Mesothelial cell of epicardium (in vitro differentiated cells): ENCODE measurements around the gene RALGAPB. TPM values are rescaled to one million over a fixed set of nuclear protein-coding genes. Genes with fewer than 3 reads are reported as not detected.

ENCODE experiments used
- DNase-seq, 2 experiments: peaks; one replicate each; pipeline ENCODE4 v3.0.0; 2021; ENCODE audit warnings: low spot score in 2 of 2; ENCODE audit not compliant: unreplicated experiment in 2 of 2
- H3K27ac Mint-ChIP-seq: 2 replicates; pipeline ENCODE4 v1.8.0; 2021; ENCODE audit warnings: mixed read lengths
- H3K27me3 Mint-ChIP-seq: 2 replicates; pipeline ENCODE4 v1.8.0; 2021; ENCODE audit warnings: low read depth, mixed read lengths
- H3K36me3 Mint-ChIP-seq: 2 replicates; pipeline ENCODE4 v1.8.0; 2021; ENCODE audit warnings: mixed read lengths
- H3K4me1 Mint-ChIP-seq: 2 replicates; pipeline ENCODE4 v1.8.0; 2021; ENCODE audit warnings: mixed read lengths
- H3K4me3 Mint-ChIP-seq: 2 replicates; pipeline ENCODE4 v1.8.0; 2021; ENCODE audit warnings: mild to moderate bottlenecking, moderate library complexity, mixed read lengths
- H3K9me3 Mint-ChIP-seq: 2 replicates; pipeline ENCODE4 v1.8.0; 2021; ENCODE audit warnings: mixed read lengths
- total RNA-seq: library from RNA; stranded (reverse); gene quantifications from 3 replicates; pipeline ENCODE4 v1.2.1, GENCODE V29; 2021
- TF ChIP-seq, protein P1 (sequence below): fragments of 200-600 bp; sonication (generic); IDR thresholded peaks from one replicate; pipeline ENCODE4 v1.5.0; 2021; ENCODE audit warnings: antibody characterized with exemption; ENCODE audit not compliant: unreplicated experiment

RALGAPB gene
- total RNA-seq, 1 donor from 2014 or later: 43.5 TPM

DNA sequence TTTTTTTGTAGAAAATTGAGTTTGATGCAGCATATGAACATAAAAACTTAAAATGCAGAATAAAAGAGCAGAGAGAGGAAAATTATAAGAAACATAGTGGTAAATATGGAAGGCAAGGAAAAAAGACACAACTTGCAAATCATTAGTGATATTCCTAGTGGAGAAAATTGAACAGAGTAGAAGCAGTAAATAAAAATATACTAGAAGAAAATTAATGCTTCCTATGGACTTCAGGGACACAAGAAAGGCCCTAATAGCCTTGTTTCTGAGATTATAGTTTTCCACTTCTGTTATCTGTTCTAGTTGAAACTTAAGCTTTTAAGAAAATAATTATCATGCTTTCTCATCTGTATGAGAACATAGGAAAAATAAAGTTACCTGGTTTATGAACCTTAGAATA, 82.8 kb downstream of the RALGAPB start:
- DNase-seq: no peak
- Mint-ChIP-seq H3K27me3 (no peaks in the 10 kb centered on the region), H3K4me3 (no peak overlapping the region), H3K27ac (no peak overlapping the region), H3K36me3 (peaks cover 42% of the 10 kb centered on the region), H3K9me3 (peaks cover 4% of the 10 kb centered on the region), H3K4me1 (peaks cover 19% of the 10 kb centered on the region)
- TF ChIP-seq, protein P1, sequence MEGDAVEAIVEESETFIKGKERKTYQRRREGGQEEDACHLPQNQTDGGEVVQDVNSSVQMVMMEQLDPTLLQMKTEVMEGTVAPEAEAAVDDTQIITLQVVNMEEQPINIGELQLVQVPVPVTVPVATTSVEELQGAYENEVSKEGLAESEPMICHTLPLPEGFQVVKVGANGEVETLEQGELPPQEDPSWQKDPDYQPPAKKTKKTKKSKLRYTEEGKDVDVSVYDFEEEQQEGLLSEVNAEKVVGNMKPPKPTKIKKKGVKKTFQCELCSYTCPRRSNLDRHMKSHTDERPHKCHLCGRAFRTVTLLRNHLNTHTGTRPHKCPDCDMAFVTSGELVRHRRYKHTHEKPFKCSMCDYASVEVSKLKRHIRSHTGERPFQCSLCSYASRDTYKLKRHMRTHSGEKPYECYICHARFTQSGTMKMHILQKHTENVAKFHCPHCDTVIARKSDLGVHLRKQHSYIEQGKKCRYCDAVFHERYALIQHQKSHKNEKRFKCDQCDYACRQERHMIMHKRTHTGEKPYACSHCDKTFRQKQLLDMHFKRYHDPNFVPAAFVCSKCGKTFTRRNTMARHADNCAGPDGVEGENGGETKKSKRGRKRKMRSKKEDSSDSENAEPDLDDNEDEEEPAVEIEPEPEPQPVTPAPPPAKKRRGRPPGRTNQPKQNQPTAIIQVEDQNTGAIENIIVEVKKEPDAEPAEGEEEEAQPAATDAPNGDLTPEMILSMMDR: no peak

DNA sequence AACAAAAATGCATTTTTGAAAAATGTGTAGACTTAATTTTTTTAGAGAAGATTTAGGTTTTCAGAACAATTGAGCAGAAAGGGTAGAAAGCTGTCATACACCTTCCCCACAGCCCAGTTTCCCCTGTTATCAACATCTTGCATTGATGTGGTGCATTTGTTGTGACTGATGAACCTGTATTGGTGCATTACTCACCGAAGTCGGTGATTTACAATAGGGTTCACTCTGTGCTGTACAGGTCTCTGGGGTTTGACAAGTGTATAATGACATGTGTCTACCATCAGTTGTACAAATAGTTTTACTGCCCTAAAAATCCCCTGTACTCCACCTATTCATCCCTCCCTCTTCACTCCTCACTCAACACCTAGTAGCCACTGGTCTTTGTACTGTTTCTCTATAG, 84.5 kb downstream of the RALGAPB start:
- Mint-ChIP-seq H3K4me1 (peaks cover 21% of the 10 kb centered on the region), H3K27me3 (no peaks in the 10 kb centered on the region), H3K9me3 (peaks cover 4% of the 10 kb centered on the region), H3K27ac (no peak overlapping the region), H3K4me3 (no peak overlapping the region), H3K36me3 (peaks cover 48% of the 10 kb centered on the region)
- TF ChIP-seq, protein P1: no peak
- no peak for DNase-seq

DNA sequence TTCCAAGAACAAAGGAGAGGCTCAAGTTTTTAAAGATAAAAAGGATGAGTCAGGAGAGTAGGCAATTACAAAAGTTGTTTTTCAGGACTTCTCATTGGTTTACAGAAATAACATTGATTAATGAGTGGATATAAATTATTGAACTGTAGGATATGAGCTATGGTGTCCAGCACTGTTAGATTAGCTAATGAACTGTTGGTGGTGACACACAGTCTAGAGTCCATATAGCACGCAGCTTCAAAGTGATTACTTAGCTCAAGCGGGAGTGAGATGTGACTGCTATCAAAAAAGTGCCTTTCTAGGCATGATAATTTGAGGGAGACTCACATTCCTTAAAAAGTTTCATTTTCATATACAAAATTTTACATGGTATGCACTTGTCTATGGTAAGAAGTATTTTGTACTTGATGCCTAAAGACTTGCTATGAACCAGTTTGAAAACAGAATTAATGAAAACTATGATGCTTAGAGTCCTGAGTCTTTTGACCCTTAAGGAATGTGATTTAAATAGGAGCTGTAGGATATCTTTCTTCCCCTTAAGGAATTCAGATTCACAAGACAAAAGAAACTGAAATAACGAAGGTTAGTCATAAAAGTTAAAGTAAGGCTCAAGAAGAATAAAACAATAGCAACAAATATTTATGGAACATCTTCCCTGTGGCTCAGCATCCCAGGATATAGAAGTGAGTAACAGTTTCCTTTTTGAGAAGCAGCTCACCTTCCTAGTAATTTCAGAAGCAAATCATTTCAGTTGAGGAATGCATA, 86.1 kb downstream of the RALGAPB start:
- H3K4me3 Mint-ChIP-seq: no peak overlapping the region
- H3K27ac Mint-ChIP-seq: peak overlapping the region; percentile 39
- H3K9me3 Mint-ChIP-seq: peaks cover 4% of the 10 kb centered on the region
- H3K27me3 Mint-ChIP-seq: no peaks in the 10 kb centered on the region
- H3K36me3 Mint-ChIP-seq: peaks cover 53% of the 10 kb centered on the region
- peaks cover 21% of the 10 kb centered on the region for H3K4me1 Mint-ChIP-seq
- no peak for DNase-seq
- TF ChIP-seq, protein P1: no peak

DNA sequence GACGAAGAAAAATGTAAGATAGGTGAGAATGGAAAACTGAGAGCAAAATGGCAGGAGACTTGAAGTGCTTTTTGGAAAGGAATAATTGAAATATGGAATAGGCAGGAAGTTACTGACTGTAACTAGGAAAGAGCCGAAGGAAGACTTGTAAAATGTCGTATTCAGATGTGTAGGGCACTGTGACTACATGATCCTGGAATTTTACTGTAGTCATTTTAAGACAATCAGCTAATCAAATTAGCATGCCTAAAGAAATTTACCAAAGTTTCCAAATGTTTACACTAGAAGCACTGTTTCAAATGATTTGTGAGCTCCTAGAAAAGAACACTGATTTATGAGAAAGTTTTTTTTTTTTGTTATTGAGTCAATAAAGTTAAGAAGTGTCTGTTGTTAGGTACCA, 87.1 kb downstream of the RALGAPB start:
- no peaks in the 10 kb centered on the region for H3K27me3 Mint-ChIP-seq
- TF ChIP-seq, protein P1: no peak
- H3K4me3 Mint-ChIP-seq: no peak overlapping the region
- H3K27ac Mint-ChIP-seq: peak overlapping the region; percentile 83
- peaks cover 47% of the 10 kb centered on the region for H3K36me3 Mint-ChIP-seq
- no peak for DNase-seq
- H3K9me3 Mint-ChIP-seq: peaks cover 4% of the 10 kb centered on the region
- peaks cover 21% of the 10 kb centered on the region for H3K4me1 Mint-ChIP-seq

DNA sequence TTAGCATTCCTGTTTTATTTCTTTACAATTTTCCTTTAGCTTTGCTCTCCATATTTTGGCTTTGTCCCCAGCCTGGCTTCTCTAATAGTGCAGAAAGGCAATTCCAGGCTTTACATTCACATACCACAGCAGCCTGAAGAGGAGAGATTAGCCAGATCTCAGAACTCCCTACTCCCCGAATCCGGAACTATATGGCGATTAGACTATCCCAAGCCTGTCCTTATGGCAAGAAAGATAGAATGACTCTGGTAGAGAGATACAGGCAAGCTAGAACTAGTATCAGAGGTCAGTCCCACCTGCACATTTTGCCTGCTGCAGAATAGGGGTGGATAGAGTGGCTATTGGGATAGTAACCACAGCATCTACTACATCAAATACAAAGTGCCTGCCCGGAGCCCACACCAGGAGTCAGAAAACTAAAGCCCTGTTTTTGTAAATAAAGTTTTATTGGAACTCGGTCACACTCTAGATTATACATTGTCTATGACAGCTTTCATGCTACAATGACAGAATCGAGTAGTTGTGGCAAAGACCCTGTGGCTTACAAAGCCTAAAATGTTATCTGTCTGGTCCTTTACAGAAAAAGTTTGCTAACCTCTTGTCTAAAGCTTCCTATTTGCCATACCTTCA, 91.3 kb downstream of the RALGAPB start:
- no peak for DNase-seq
- H3K27me3 Mint-ChIP-seq: no peaks in the 10 kb centered on the region
- H3K9me3 Mint-ChIP-seq: no peaks in the 10 kb centered on the region
- peaks cover 15% of the 10 kb centered on the region for H3K4me1 Mint-ChIP-seq
- H3K36me3 Mint-ChIP-seq: peaks cover 40% of the 10 kb centered on the region
- H3K4me3 Mint-ChIP-seq: no peak overlapping the region
- no peak overlapping the region for H3K27ac Mint-ChIP-seq
- TF ChIP-seq, protein P1: no peak
